A549 (cell line): ENCODE data around the gene MEF2A.

ENCODE experiments used
- MYC ChIP-seq: IDR thresholded peaks from 2 replicates; pipeline ENCODE4 v1.6.1; 2012; ENCODE audit warnings: mild to moderate bottlenecking, inconsistent platforms, low read length, improper control_type of control experiment, borderline replicate concordance
- PHF8 ChIP-seq: fragments of 200-600 bp; sonication (generic); IDR thresholded peaks from 2 replicates; pipeline ENCODE4 v1.6.1; 2016; ENCODE audit warnings: low read depth, mild to moderate bottlenecking, antibody characterized with exemption, moderate library complexity, borderline replicate concordance
- POLR2A ChIP-seq: IDR thresholded peaks from 2 replicates; pipeline ENCODE4 v1.6.1; 2012; ENCODE audit warnings: mild to moderate bottlenecking, low read length
- RCOR1 ChIP-seq: fragments of 150-350 bp; IDR thresholded peaks from 2 replicates; pipeline ENCODE4 v1.6.1; 2014; ENCODE audit warnings: antibody characterized with exemption, low read length, low read depth
- TF ChIP-seq, protein P1 (sequence below): fragments of >200 bp; sonication (Bioruptor Twin); formaldehyde crosslinking; IDR thresholded peaks from 3 replicates; pipeline ENCODE4 v1.5.1; 2016
- TF ChIP-seq, protein P2 (sequence below): fragments of 450-650 bp; IDR thresholded peaks from 2 replicates; pipeline ENCODE4 v1.6.1; 2014; ENCODE audit warnings: antibody characterized with exemption

GRCh38 chr15:99619712-99620111, 53.9 kb downstream of the MEF2A start:
- no peak for TF ChIP-seq PHF8
- no peak for TF ChIP-seq POLR2A
- TF ChIP-seq, protein P1, sequence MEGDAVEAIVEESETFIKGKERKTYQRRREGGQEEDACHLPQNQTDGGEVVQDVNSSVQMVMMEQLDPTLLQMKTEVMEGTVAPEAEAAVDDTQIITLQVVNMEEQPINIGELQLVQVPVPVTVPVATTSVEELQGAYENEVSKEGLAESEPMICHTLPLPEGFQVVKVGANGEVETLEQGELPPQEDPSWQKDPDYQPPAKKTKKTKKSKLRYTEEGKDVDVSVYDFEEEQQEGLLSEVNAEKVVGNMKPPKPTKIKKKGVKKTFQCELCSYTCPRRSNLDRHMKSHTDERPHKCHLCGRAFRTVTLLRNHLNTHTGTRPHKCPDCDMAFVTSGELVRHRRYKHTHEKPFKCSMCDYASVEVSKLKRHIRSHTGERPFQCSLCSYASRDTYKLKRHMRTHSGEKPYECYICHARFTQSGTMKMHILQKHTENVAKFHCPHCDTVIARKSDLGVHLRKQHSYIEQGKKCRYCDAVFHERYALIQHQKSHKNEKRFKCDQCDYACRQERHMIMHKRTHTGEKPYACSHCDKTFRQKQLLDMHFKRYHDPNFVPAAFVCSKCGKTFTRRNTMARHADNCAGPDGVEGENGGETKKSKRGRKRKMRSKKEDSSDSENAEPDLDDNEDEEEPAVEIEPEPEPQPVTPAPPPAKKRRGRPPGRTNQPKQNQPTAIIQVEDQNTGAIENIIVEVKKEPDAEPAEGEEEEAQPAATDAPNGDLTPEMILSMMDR: no peak
- TF ChIP-seq, protein P2, sequence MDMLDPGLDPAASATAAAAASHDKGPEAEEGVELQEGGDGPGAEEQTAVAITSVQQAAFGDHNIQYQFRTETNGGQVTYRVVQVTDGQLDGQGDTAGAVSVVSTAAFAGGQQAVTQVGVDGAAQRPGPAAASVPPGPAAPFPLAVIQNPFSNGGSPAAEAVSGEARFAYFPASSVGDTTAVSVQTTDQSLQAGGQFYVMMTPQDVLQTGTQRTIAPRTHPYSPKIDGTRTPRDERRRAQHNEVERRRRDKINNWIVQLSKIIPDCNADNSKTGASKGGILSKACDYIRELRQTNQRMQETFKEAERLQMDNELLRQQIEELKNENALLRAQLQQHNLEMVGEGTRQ: no peak
- TF ChIP-seq MYC: no peak
- TF ChIP-seq RCOR1: no peak
